Glomerular endothelial cell (primary cell): ENCODE results near the gene FRMPD4. TPM values are rescaled to one million over a fixed set of nuclear protein-coding genes. Genes with fewer than 3 reads are reported as not detected.

ENCODE experiments used
- DNase-seq: peaks from one replicate; pipeline ENCODE4 v3.0.0-alpha.2; 2011; ENCODE audit warnings: low read depth, low spot score; ENCODE audit errors: extremely low read depth
- total RNA-seq: library from RNA; depleted of rRNA; stranded (reverse); fragments of >200 nt; gene quantifications from 2 replicates; pipeline ENCODE4 v1.2.3, GENCODE V29; 2015

FRMPD4 gene
- total RNA-seq, 1 donor from 2014 or later, result not detected

DNA sequence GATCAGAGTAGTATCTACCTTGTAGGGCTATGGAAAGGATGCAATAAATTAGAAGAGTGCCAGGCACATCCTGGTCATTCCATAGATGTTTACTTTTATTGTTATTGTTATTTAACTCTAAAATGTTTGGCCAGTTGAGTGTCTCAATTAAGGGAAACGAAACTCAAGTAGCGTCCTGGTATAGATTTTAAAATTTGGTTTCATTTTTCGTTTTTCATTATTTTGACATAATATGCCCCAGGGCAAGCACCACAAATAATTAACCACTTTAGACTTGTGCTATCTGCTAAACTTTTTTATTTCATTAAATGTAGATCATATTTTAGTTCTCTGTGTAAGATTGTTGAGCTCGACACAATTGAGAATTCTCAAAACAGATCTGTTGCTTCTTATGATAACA, 473.2 kb downstream of the FRMPD4 start:
- no peak for DNase-seq

DNA sequence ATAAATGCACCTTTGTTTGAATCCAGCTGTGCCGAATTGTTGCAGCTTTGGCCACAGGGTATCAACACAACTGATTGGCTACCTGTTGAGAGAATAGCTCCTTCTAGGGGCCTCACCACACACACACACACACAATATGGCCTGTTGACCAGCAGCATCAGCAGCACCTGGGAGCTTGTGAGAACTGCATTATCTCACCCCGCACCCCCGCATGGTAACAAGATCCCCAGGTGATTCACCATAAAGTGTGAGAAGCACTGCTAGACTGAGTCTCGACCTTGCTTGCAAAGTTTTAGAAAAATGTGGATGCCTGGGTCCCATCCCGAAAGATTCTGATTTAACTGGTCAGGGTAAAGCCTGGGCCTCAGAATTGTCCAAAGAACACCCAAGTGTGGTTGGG, 476.0 kb downstream of the FRMPD4 start:
- no peak for DNase-seq

DNA sequence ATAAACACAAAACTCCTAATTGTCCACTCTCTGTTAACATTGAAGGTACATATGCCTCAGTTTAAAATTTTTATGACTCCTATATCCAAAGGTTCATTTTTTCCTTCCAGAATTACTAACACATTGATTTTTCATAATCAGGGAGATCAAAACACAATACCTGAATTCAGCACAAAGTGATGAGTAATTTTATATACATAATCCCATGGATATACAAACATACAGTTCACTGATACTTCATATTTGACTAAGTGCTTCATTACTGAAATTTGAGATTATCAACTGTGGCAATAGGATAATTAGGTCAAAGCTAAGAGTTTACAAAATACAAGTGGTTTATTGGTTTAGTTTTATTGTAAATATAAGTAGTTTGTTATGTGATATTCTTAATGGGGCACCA, 476.8 kb downstream of the FRMPD4 start:
- DNase-seq, result no peak

DNA sequence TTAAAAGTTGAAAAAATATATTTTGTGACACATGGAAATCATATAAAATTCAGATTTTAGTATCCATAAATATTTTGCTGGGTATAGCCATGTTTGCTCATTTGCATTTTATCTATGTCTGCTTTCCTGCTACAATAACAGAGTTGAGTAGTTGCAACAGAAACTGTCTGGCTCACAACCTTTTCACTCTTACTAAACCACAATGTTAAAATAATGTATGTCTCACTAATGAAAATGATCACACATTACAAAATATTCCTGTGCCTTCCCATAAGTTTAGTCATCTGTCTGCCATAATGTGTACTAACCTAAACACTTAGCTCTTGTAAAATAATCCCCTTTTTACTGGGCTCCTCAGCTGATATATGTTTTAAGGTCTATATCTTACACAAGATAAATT, 479.0 kb downstream of the FRMPD4 start:
- DNase-seq, result no peak

DNA sequence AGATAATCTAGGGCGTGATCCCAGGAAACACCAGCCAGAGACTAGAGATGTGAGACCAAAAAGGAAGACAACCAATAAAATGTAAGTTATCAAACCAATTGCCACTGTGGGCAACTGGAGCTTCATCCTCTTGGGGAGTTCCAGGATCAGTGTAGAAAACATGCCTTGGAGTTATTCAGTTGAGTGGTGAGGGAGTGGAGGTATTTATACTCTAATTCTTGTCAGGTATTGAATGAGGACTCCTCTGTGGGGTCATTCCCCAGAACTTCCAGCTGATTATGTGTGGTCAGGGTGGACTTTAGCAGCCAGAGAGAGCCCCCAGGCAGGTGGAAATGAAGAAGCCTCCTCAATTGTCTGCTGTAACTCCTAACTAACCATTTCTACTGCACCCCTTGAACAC, 509.0 kb downstream of the FRMPD4 start:
- DNase-seq, result no peak

DNA sequence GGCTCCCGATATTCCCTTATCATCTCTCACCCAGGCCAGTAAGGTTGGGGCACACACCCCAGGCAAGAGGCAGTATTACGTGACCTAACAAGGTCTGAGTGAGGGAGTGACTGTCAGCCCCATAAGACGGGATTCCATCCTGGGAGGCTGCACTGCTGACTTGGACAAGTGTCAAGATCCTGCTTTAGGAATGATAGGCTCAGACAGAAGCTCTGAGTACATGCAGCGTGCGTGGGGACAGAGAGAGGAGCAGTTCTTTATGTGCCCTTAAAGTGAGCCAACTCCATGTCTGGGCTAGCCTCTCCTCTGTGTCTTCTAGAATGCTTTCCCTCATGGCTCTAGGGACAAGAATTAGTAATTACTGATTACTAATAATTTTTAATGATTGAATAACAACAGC, 510.7 kb downstream of the FRMPD4 start:
- no peak for DNase-seq

DNA sequence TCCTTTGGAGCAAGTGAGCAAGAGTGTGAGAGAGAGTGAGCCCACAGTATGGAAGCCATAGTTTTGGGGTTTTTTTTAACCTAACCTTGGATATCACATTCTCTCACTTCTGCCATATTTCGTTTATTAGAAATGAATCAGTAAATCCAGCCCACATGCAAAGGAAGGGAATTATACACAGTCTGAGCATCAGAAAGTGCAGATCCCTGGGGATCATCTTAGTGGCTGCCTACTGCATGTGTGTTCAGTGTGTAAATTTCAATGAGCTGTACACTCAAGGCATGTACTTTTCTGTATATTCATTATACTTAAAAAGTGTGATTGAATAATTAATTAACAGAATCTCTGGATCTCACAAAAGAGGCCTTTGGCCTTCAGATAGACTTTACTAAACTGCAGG, 519.2 kb downstream of the FRMPD4 start:
- no peak for DNase-seq

DNA sequence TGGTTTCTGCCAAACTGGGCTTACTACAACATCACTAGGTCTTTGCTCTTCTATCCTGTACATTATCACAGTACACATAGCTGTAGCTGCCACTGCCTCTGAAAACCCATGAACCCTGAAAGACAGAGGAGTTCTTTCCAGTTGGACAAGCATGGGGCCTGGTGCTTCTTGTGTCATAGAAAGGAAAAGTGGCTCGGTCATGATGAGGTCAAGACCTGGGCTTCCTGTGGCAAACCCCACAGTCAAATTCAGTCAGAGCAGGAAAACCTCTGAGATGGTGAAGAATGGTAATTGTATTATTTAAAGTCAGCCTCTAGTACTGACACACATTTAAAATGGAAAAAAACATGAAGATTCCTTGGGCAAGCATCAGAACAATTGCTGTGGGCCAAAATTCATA, 519.6 kb downstream of the FRMPD4 start:
- no peak for DNase-seq

DNA sequence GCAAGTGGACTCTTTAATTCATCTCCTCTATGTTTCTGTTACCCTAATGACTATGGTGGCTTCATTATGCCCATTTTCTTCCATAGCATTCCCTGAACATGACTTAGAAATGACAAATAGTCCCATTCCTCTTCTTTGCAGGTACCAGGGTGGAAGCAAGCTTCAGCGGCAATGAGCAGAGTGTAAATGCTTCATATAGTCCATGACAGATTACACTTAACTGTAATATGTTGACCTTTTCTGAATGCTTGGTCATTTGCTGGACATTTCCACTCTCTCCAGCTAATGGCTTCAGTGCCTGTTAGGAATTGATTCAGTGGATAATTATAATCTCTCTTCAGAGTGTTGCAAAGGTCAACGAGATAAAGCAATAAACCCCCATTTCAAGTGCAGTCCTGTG, 523.2 kb downstream of the FRMPD4 start:
- DNase-seq, result no peak

DNA sequence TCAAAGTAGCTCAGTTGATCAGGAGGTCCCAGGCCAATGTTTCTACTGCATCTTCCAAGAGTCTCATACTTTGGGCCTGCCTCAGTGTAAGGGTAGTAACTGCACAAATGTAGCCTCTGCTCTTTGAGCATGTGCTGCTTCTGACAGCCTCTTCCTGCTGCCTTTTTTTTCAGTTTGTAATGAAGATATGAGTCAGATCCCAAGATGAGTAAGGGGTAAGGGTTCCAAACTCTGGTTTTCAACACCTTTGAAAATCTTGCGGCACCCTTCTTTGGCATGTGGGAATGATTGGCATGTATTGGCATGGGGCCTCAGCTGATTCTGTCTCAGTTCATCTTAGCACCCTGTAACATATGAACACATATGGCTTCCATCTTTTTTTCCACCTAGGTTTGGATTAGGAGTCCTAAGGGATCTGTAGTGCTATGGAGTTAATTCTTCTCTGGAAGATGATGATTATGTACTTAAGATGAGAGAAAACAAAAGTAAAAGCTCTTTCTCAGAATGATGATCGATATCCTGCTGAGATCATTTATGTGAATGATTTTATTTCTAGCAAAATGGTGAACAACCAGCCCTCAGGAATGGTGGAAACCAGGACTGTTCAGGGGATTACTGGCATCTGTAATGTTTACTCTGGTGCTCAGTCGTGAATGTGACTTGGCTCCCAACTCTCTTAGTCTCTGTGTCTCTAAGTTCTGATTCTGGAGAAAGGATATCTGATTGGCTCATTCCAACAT, 534.3 kb downstream of the FRMPD4 start:
- no peak for DNase-seq

DNA sequence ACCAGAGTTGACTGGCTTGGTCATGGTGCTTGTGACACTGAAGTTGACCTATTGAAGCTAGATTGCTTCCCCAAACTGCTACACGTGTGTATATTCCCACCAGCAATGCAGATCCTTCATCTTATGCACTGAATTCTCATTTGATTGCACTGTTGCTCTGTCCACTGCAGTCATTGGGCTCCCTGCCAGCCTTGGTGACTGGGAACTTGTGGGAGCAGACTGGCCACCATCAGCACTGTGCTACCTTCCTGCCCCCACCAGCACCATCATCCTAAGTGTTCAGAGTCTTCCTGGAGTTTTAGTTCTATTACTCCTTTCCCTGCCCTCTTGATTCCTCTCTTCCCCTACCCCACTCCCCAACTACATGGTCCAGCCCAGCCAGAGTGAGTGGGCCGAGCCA, 535.2 kb downstream of the FRMPD4 start:
- no peak for DNase-seq

DNA sequence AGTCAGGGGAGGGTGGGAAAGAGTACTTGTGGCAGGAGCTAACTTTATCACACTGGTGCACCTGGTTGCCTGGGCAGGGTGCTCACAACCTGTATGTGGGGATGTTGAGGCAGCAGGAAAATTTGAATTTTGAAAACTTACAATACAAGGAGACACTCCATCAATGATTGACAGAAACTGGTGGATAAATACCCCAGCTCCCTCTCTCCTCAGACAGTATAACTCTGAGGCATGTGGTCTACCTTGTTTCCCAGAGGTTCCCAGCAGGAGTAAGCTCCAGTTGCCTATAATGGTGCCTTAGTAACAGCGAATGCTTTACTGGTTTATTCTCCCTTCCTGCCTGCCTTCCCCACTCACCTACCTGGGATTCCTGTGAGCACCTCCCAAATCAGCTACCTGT, 541.2 kb downstream of the FRMPD4 start:
- DNase-seq, result no peak

DNA sequence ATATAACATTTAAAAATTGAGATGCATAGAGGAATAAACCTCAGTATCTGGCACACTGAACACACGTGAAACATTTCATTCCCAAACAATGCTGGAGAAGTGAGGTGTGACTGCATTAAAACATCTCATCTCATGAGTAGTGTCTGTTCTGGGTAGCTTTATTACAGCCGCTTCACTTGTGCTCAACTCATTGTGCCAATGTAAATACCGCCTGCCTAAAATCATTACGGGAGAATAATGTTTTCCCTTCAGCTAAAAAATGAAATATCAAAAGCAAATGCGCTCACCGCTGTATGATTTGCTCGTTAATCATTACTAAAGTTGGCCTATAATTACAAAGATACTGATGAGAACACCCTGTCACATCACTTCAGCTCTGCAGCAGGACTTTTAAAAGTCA, 542.8 kb downstream of the FRMPD4 start:
- no peak for DNase-seq

DNA sequence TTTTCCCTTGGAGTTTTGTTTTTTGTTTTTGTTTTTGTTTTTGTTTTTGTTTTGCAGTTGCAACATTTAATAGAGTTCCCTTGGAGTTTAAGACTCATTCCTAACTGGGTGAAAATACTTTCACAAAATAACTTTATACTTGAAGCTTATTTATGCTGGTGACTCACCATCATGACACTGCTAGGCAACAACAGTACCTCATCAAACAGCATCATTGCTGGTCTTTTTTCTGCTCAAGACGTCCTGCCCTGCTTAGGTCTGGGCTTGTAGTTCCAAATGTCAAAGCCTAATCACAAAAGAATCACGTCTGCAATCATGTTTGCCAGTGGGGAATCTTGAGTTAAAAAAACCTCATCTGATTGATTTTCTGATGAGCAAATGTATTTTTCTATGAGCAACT, 547.3 kb downstream of the FRMPD4 start:
- DNase-seq, result no peak

DNA sequence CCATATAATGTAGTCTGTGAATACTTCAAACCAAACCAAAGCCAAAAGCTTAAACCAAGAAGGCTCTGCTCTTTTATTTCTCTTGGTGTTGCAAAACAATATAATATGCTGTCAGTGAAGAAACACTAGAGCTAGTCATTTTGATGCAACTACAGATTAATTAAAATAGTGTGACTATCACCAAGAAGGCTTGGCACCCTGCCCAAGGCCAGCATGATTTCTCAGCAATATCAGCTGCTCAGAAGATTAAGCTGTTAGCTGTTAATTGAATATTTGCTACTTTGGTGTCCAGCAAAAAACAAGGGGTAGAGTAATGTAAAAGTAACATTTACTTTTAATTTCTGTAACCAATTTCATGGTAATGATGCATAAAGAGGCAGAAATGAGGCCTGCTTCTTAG, 548.1 kb downstream of the FRMPD4 start:
- DNase-seq, result no peak

DNA sequence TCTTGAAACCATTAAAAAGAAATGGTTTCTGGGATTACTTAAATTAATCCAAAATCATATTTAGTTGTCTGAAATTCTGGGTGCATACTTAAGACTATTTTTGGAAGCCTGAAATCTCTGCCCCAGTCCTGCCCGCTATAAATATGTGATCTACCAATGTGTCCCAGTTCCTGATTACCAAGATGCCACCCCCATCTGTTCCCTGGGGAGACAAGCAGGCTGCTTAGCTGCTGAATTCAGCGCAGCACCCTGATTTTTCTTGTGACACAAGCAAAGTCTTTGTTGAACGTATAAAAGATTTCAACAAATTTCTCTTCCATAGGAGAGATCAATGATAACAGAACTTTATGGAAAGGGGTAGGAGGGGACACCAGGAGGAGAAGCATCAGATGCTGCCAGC, 552.4 kb downstream of the FRMPD4 start:
- no peak for DNase-seq

DNA sequence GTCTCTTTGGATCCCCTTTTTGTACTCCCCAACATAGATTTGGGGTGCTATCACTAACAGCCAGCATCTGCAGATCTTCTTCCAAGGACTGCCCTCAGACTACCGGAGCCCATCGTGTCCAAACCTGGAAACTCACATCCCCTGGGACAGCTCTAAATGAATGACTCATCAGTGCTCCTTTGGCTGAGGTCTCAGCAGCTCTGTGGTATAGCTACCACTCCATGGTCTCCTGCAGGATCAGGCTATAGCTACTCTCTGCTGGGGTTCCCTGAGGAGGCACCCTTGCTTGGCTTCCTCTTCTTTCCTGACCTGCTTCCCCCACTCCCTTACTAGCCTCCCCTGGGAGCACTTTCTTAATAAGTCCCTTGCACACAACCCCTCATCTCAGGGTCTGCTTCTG, 555.5 kb downstream of the FRMPD4 start:
- DNase-seq, result no peak

DNA sequence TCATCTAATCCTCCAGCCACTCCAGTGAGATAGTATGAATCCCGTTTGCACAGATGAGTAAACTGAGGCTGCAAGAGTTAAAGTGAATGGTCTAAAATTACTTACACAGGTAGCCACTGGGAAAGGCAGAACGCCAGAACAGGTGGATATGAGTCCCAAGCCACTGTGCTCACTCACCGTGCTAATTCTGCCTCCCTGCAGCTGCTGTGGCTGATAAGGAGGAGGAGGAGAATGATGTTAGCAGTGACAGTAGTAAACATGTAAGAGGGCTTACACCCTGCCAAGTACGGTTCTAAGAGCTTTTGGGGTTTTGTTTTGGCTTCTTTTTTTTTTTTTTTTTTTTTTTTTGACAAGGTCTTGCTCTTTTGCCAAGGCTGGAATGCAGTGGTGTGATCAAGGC, 562.5 kb downstream of the FRMPD4 start:
- no peak for DNase-seq

DNA sequence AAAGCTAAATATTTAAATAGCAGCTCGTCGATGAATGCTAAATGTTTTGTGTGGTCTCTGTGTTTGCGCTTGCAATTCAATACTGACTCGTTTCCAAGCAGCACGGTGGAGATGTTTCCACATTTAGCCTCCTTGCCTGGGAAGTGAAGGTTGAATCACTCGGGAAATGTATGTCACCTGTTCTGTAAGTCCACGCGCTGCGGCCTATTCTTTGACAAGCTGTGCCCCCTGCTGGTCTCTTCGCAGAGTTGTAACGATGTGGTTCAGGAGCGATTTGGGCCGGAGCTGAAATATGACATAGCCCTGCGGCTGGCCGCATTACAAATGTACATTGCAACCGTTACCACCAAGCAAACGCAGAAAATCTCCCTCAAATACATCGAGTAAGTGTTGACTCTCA, 563.4 kb downstream of the FRMPD4 start:
- peak; percentile 12 for DNase-seq

DNA sequence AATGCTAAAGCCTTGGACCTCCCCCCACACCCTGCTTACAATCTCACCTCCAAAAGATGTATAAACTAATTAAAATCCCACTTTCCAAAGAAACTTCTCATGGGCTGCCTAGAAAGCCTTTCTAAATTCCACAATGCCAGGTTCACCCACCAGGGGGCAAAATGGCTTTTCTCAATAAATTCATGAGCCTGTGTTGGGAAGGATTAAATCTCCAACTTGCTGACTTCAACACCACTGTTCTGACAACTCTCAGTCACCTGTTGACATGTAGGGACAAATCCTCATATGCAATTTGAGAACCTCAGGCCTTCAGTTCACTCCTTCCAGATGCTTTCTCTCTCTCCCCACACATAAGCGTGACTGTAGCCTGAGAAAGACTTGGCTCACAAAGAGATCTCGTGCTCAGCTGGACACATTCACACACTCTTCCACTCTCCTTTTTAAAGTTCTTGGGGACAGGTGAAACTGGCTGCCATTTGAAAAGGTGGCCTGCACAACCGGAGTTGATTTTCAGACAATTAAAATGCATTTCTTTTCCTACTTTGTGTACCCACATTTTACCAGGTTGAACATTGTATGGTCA, 564.3 kb downstream of the FRMPD4 start:
- no peak for DNase-seq

DNA sequence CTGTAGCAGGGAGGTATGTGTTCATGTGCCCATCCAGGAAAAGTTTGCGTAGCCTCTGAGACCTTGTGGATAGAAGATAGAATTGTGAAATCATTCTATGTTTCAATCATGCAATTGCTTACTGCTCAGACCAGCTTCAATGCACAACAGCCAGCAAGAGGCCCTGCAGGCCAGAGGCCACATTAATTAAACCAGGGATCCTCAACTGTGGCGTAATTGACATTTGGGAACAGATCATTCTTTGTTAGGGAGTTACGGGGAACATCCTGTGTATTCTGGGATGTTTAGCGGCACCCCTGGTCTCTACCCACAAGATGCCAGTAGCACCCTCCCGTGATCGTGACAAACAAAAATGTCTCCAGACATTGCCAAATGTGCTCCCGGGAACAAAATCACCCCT, 566.4 kb downstream of the FRMPD4 start:
- DNase-seq, result no peak

DNA sequence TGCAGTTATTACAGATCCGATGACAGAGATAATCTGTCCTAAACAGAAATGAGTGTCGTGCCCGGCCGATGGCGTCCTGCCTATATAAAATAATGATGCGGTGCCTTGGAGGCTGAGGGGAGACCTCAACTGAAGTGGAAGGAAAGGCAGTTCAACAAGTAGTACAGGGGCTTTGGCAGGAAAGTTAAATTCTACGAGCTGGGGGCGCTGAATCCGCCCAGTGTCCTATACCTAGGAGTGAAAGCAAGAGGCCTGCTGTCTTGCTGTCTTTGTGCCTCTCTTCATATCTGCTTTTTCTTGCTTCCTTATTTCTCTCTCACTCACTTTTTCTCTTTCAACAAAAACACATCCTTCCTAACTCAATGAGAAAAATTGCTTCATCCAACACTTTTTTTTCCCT, 570.8 kb downstream of the FRMPD4 start:
- no peak for DNase-seq
